NCI-H345 treated with DMSO at 0.1 percent for 48 hours (cell line): ENCODE results near the gene ATP2B2.

ENCODE experiments used
- DNase-seq: peaks from one replicate; lab custom pipeline; 2025; ENCODE audit not compliant: unreplicated experiment; lab: John Stamatoyannopoulos, UW

The ATP2B2 gene

GRCh38 chr3:10434144-10434937 is 71.0 kb downstream of the ATP2B2 start:
- DNase-seq, result no peak

GRCh38 chr3:10432931-10433330 is 72.5 kb downstream of the ATP2B2 start:
- DNase-seq, result no peak

DNA sequence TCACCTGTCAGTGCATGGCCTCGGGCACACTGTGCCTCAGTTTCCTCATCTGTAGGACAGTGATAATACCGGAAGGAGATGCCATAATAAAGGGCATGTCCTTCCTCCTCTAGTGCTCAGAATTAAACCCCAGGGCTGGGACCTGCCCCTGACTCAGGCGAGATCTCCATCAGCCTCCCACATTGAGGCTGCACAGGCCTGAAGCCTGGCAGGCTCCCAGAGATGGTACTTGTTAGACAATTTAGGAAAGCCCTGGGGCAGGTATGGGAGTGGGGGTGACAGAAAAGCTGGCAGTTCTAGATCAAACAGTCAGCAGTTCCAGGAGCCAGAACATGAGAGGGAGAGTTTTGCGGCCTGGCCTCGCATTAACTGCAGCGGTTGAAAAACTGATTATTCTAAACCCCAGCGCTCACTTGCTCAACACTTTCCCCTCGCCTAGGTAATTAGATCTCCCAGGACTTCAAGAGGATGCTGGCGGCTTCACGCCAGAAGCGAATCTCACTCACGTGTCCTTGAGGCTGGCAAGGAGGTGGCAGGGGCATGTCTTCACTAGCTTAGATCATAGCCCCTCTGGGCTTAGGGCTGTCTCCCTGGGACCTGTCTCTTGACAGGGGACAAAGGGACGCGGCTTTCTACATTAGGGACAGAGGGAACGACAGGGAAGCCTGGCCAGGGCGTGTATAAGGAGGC is 73.1 kb downstream of the ATP2B2 start:
- DNase-seq, result no peak

GRCh38 chr3:10430805-10431204 is 74.6 kb downstream of the ATP2B2 start:
- no peak for DNase-seq

DNA sequence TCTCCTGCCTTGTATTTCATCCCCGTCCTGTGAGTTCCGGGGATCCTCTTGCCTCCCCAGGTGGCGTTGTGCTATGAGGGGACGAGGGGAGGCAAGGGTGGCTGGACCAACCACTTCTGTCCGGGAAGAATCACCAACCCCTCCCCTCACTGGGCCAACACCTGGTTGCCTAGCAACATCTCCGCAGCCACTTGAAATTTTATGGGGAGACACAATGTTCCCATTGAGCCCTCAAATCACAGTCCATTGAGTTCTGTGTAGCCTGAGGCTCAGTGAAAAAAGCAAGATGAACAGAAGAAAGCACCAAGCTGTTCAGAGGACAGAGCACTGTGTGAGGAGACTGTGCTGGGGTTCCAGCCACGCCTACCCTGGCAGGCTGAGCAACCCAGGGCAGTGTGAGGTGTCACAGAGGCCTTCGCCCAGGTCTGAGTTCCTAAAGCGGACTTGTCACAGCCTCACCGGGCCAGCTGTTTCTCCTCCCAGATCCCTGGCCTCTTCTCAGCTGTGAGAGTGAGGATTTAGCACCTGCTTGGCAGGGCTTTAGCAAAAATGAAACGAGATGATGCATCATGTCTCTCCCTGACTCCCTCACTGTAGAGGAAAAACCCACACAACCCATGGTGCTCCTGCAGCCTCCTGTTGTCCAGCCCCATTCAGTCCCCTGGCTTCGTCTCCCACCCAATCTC is 76.8 kb downstream of the ATP2B2 start:
- DNase-seq, result no peak

- no peak for DNase-seq
Measured at GRCh38 chr3:10426346-10427220, 78.8 kb downstream of the ATP2B2 start.

- no peak for DNase-seq
Measured at GRCh38 chr3:10423171-10423882, 82.1 kb downstream of the ATP2B2 start.

- no peak for DNase-seq
Measured at GRCh38 chr3:10421996-10422395, 83.4 kb downstream of the ATP2B2 start.

DNA sequence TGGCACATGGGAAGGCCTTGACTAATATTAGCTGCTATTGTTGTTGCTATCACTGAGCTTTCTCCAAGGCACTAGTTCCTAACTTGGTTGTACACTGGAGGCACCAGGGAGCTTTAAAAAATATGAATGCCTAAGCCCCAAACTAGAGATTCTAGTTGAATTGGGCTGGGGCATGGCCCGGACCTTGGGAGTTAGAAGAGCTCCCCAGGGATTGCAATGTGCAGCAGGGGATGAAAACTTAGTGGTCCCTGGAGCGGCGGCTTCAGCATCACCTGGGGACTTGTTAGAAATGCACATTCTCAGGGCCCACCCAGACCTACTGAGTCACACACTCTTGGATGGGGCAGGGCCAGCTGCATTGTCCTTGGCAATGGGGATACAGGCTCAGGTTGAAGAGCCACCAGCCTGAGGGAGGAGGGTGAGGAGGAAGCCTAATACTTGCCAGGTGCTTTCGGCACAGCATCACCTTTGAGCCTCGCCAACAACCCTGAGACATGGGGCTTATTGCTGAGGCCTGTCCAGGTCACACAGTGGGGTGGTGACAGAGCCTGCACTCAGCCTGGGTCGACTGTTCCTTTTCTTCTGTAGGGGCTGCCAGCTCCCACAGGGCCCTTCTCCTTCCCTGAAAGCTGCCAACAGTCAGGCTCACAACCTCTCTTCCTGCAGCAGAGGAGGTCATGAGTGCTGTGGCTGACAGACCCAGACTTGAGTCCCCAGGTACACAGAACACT is 84.5 kb downstream of the ATP2B2 start:
- DNase-seq, result no peak

DNA sequence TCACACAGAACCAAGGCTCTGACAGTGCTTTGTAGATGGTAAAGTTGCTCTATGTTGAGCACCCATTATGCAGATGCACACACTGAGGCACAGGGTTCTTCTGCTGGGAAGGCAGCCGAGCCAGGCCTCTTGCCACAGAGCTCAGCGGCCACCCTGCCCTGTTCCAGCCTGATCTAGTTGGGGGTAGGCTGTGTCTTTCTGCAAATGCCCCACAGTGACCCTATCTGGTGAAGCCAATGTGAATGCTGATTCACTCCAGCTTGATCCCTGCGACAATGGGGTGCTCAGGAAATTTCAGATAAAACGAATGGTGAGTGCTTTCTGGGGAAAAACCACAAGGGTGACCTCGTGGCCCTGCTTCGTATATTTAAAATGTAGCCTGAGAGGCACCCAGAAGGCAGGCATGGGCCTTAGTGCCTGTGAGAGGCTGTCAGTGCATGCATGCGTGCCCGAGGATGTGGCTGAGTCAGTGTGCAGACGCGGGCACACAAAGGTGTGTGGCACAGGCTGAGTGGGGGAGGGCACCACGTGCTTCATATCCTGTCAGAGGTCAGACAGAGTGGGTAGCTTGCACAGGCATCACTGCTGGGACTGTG is 85.7 kb downstream of the ATP2B2 start:
- no peak for DNase-seq

DNA sequence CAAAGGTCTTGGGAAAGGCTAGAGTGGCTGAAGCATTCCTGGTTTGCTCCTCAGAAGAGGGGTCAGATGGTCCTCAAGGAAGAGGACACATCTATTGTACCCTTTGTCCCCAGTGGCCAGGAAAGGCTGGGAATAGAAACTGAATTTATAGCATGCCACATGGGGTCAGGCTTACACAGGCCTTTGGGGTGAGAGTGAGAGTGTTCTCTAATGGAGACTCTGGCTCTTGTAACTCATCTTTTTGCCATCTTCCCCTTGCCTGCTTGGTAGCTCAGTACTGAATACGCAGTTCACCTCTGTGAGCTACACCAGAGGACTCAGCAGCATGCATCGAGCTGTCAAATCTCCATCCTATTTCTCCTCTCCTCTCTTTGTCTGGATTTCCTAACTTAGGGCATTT is 87.5 kb downstream of the ATP2B2 start:
- no peak for DNase-seq

DNA sequence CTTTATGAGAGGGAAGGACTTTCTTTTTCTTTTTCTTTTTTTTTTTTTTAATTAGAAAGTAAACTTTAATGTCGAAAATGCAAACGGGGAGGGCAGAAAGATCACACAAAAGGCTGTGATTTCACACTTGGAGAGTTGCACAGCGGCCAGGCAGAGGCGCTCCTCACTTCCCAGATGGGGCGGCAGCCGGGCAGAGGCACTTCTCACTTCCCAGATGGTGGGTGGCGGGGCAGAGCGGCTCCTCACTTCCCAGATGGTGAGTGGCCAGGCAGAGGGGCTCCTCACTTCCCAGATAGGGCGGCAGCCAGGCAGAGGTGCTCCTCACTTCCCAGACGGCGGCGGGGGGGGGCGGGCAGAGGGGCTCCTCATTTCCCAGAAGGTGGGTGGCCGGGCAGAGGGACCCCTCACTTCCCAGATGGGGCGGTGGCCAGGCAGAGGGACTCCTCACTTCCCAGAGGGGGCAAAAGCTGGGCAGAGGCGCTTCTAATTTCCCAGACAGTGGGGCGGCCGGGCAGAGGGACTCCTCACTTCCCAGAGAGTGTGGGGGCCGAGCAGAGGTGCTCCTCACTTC is 88.6 kb downstream of the ATP2B2 start:
- DNase-seq, result no peak

GRCh38 chr3:10413041-10413440 is 92.3 kb downstream of the ATP2B2 start:
- DNase-seq, result no peak

GRCh38 chr3:10411598-10412332 is 93.6 kb downstream of the ATP2B2 start:
- DNase-seq, result no peak

- no peak for DNase-seq
Measured at GRCh38 chr3:10410383-10411002, 94.9 kb downstream of the ATP2B2 start.

- no peak for DNase-seq
Measured at GRCh38 chr3:10408680-10409079, 96.7 kb downstream of the ATP2B2 start.

GRCh38 chr3:10407361-10407760 is 98.0 kb downstream of the ATP2B2 start:
- DNase-seq, result no peak

DNA sequence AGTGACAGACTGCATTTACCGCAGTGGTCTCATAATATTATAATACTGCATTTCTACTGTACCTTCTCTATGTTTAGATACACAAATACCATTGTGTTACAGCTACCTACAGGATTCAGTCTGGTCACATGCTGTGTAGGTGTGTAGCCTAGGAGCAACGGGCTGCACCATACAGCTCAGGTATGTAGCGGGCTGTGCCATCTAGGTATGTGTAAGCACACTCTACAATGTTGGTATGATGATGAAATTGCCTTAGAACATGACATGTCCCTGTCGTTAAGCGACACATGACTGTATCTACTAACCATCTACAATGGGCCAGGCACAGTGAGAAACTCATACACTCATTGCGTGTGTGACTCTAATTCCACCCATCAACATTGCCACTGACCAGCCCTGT is 99.0 kb downstream of the ATP2B2 start:
- DNase-seq, result no peak
